ENCODE results near the gene FZR1. TPM values are rescaled to one million over a fixed set of nuclear protein-coding genes. Genes with fewer than 3 reads are reported as not detected.

Gene FZR1
- total RNA-seq, 1 experiment from 2014 or later = 57.0 TPM

GRCh38 chr19:3554254-3555083 lies 48.4 kb downstream of the FZR1 start:
- Histone ChIP-seq H3K36me3 (ENCODE audit: low read depth) (no peaks in the 10 kb centered on the region), H4K20me1 (ENCODE audit: insufficient read depth) (peaks cover 12% of the 10 kb centered on the region), H3K79me2 (ENCODE audit: low read depth) (peaks cover 22% of the 10 kb centered on the region), H3K9me3 (ENCODE audit: insufficient read depth, low read depth) (no peaks in the 10 kb centered on the region), H2AFZ (no peak overlapping the region), H3K9me2 (ENCODE audit: insufficient read depth) (no peaks in the 10 kb centered on the region), H3K4me2 (no peak overlapping the region), H3K4me3 (no peak overlapping the region), H3K4me1 (replicated peaks; ENCODE audit: insufficient read depth) (peaks cover 16% of the 10 kb centered on the region; the same call in 1 of the 2 replicates), H3K27me3 (ENCODE audit: insufficient read depth, low read depth) (no peaks in the 10 kb centered on the region), H3F3A (ENCODE audit: insufficient read depth, low read depth) (peaks cover 8% of the 10 kb centered on the region), H3K27ac (no peak overlapping the region)
- DNase-seq = no peak
- BruUV-seq (replicated peaks) = no TSS peak
- intact Hi-C loops (cut with micrococcal nuclease; ENCODE audit: unreplicated experiment) = loop anchor here (5.0 kb wide), 1 partner anchor 73 kb away; the partner anchor contains the start of gene CACTIN
- ChIA-PET POLR2A (ENCODE audit: unreplicated experiment) (no interaction called here), CTCF (no interaction called here)
- no peak for TF ChIP-seq CTCF (conservative IDR thresholded peaks at IDR 0.05)
- no peak for TF ChIP-seq EZH2 (IDR thresholded peaks at IDR 0.05; ENCODE audit: low read depth)

GRCh38 chr19:3555653-3556422 lies 49.7 kb downstream of the FZR1 start:
- no TSS peak for BruUV-seq (replicated peaks)
- intact Hi-C loops (cut with micrococcal nuclease; ENCODE audit: unreplicated experiment) = loop anchor here (5.0 kb wide), 1 partner anchor 71 kb away; the partner anchor contains the start of gene CACTIN
- POLR2A ChIA-PET (ENCODE audit: unreplicated experiment) = no interaction called here

More at GRCh38 chr19:3555653-3556422, 49.7 kb downstream of the FZR1 start:
- peaks cover 16% of the 10 kb centered on the region; the same call in 1 of the 2 replicates for H3K4me1 ChIP-seq (replicated peaks; ENCODE audit: insufficient read depth)
- TF ChIP-seq CTCF (conservative IDR thresholded peaks at IDR 0.05) (no peak), EZH2 (IDR thresholded peaks at IDR 0.05; ENCODE audit: low read depth) (no peak)
- H3K36me3 ChIP-seq (ENCODE audit: low read depth) = no peaks in the 10 kb centered on the region
- H3F3A ChIP-seq (ENCODE audit: insufficient read depth, low read depth) = peaks cover 8% of the 10 kb centered on the region
- no peaks in the 10 kb centered on the region for H3K9me2 ChIP-seq (ENCODE audit: insufficient read depth)
- H3K4me2 ChIP-seq = peak overlapping the region; percentile 81
- no peaks in the 10 kb centered on the region for H3K9me3 ChIP-seq (ENCODE audit: insufficient read depth, low read depth)
- H4K20me1 ChIP-seq (ENCODE audit: insufficient read depth) = peaks cover 12% of the 10 kb centered on the region
- H3K4me3 ChIP-seq = peak overlapping the region; percentile 63; the same call in 1 of the 2 replicates
- H3K79me2 ChIP-seq (ENCODE audit: low read depth) = peaks cover 22% of the 10 kb centered on the region
- no peak for DNase-seq
- no peak overlapping the region for H2AFZ ChIP-seq
- CTCF ChIA-PET = interaction anchor here (0.9 kb wide), 1 partner anchor 11 kb away, joined by 3 read pairs; no protein-coding TSS in a partner anchor
- H3K27me3 ChIP-seq (ENCODE audit: insufficient read depth, low read depth) = no peaks in the 10 kb centered on the region
- no peak overlapping the region for H3K27ac ChIP-seq
